Activated CD8-positive, alpha-beta memory T cell treated with anti-CD3 and anti-CD28 coated beads, Interleukin-2, amount 50 U/mL, for 1 hour (primary cell): ENCODE results near the gene BMAL2.

Source experiments
- DNase-seq: peaks from one replicate; pipeline ENCODE4 v3.0.0-alpha.2; 2020; ENCODE audit errors: extremely low read depth

Gene BMAL2

DNA sequence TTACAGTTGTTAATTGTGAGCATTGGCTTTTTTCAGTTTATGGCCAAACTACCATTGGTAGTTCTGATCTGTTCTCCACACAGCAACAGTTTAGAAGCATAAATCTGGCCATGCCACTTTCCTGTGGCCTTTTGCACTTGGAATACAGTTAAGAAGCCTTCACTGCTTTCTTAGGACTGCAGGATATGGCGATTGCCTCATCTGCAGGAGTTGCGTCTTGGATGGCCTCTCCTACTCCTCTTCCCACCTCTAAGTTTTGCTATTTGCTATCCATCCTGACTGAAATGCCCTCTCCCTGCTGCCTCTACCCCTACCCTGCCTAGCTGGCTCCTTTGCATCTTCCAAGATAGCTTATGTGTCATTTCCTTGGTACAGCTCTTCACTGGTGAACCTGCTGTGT lies 12.8 kb upstream of the BMAL2 start:
- DNase-seq, result no peak

DNA sequence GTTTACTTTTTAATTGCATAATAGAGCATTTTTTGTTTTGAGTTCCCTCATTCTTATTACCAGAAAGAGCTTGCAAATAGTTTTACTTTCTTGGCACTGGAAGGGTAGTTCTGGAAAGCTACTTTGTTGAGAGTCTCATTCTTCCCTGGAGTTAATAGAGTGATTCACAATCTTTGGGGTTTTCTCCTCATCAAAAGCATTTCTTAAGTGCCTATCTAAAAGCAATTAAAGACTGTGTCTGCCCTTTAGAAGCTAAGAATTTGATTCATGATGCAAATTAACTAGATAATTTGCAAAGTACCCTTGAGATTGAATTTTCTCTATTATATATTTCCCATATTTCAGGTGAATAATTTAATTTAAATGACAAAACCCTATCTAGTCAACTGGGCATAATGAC lies 8.1 kb upstream of the BMAL2 start:
- no peak for DNase-seq

DNA sequence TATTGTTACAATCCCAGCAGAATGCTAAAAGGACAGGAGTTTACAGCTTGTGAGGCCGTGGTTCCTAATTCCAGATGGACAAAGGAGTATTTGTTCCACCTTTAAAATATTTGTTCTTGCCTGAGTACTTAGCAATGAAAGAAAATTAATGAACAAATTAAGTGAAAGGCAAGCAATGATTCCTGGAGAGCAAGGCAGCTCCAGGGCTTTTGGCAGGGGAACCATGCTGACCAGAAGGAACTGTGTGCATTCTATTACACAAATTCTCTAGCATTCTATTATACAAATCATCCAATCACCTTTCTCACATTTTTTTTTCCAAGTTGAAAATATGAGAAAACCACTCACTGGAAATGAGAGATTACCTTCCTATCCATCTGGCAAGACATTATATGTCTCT lies 1.8 kb upstream of the BMAL2 start:
- no peak for DNase-seq

DNA sequence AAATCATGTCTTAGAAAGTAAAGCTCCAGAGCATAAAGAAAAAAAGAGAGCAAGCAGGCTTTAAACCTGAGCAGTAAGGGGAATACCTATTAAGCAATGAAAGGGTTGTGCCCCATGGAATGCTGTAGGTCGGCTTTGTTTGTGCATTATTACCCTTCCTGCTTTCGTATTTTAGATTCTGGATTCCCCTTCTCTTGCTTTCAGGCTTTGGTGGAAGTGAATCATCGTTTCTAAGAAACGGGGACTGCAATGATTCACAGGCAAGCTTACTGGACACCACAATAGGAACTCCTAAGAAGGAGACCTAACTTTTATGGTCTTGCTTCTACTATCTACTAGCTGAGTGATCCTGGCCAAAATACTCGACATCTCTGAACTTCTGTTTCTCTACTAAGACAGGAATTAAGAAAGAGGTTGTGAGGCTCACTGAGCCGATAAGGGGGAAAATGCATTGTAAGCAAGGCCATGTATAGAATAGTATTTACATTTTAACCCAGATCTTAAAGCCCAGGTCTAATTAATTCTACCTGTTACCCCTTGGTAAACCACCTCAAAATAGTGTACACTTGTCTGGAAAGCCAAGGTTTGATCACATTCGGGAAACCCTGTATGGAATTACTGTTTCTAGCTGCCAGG lies 1.2 kb upstream of the BMAL2 start:
- DNase-seq, result no peak

DNA sequence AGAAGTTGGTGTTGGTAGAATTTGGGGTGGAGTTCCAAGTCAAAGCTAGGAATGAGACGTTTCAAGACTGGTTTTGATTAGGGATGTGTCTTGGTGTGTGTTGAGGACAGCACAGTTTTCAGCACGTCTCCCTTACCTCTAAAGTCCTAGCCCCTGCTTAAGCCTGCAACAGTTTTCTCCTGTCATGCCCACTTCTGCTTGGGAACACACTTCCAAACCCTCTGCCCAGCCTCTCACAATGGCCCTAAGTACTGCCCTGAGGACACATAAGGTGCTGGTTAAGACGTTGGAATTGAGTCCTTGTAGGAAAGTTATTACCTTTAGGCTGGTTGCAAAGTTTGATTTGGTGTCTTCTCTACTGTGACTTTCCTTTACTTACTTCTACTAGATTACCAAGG lies 710 bp upstream of the BMAL2 start:
- DNase-seq, result no peak

DNA sequence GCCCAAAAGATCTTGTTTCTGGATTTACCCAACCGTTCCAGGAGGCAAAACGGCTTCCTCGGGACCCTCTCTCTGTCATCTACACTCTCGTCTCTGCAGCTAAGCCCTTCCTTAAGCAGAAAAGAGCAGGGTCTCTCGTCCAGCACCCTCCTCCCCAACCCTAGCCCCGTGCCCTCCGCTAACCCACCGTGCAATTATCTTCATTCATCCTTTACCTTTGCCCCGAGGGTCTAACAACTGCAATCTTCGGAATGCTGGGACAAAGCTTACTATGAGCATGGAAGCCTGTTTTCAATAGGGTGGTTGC lies 276 bp upstream of the BMAL2 start:
- no peak for DNase-seq

DNA sequence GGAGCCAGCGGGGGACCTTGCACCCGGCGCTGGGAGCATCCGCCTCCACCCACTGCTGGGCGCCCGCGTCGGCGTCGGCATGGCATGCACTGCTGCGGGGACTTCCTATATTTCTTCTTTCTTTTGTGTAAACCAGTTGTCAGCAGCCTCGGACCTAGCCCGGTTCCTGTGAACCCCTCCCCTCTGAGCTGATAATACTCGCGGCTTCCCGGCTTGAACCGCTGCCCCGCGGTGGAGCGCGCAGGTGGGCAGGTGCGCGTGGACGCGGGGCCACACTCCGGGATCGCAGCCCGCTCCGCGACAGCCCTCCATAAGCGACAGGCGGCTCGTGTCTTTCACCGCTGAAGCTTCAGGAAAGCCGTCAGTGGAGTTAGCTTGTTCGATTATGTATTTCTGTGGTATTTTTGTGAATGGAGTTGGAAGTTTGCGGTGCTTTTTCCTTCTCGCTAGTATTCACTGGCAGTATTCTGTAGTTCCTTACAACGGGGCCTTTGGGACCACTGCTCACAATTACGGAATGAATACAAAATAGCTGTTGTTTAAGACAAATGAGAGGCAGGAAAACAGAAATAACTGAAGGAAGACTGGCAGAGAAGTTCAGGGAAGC lies 870 bp downstream of the BMAL2 start:
- no peak for DNase-seq

DNA sequence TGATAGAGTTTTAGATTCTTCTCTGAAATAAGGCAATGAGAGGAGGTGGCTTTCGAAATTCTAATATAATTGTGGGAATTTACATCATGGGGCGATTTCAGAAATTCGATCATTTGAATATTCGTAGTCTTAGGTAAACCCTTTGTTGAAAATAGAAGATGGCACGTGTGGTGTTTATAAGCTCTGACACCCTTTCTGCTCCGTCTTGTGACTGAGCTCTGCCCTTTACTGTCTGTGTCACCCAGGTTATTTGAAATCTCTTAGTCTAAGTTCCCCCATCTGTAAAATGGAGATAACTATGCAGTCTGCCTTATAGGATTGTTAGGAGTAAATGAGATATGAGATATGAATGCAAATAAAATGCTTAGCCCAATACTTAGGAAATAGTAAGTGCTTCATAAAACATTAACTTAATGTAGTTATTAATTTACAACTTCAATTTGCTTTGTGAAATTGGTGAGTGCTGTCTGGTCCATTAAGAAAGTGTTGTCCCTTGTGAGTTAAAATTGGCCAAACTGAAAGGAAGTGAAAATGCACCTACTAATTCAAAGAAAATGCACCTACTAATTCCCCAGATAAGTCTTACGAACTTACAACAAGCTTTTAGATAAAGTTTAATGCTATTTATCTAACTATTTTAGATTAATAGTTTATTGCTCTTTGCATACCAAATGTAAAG lies 1.5 kb downstream of the BMAL2 start:
- DNase-seq, result no peak

DNA sequence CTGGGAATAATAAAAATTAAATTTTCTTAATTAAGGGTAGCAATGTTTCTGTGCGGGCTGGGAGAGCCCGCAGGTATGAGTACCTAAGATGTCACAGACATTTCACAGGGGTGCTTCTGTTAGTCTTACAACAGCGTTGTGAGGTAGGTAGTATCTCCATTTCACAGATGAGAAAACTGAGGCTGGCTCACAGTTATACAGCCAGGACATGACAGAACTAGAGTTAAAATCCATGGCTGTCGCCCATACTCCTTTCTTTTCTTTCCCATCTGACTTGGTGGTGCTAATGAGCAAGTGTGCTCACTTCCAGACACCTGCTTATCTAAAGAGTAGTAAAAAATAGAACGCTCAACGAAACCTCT lies 2.1 kb downstream of the BMAL2 start:
- no peak for DNase-seq

DNA sequence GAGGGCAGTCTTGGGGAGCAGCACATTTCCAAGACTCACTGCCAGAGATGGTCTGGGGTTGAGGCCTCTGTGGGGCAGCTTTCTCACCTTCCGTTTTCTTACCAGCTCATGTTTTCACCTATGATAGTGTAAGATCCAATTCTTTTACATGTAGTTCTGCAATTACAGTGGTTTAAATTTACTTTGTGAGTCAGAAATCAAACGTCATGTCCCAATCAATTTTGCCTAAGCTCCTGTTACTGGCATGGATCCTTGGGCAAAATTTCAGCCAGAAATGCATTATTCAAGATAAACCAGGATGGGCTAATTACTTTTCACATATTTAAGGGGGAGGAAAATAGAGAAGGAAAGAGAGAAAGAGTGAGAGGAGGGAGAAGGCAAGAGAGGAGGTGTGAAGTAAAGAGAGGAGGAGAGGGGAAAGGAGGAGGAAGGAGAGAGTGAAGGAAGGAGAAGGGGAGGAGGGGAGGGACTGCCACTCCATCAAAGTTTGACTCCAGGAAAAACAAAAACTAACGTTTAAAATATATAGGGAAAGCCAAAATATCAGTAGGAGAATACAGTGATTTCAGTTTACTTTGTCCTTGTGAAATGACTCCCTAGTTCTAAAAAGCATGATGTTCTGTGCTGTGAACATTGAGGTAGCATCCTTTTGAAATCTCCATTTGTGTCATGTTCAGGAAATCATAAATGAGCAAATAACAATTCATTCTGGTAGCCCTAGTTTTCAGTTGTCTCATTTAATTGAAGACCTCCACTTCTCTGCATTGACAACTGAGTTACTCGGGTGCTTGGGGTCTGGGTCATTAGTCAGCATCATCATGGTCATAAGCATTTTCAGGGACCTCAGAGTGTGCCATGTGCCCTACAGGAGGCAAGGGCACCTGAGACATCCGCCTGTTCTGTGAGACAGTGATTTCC lies 3.0 kb downstream of the BMAL2 start:
- no peak for DNase-seq

DNA sequence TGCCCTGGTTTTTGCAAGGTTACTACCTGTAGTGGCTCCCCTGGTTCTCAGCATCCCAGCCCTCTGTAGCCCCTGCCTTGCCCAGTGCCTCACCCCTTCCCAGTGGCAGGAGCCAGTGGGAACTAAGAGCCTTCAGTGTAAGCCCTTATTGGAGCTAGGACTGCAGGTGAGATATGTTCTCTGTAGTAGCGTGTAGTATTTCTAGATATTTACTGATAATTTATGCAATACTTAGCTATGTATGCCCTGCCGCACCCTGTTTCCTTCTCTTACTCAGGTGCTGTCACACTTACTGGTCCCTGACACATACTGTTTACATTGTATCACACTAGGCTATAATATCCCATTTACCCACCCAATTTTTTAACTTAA lies 3.6 kb downstream of the BMAL2 start:
- DNase-seq, result no peak

DNA sequence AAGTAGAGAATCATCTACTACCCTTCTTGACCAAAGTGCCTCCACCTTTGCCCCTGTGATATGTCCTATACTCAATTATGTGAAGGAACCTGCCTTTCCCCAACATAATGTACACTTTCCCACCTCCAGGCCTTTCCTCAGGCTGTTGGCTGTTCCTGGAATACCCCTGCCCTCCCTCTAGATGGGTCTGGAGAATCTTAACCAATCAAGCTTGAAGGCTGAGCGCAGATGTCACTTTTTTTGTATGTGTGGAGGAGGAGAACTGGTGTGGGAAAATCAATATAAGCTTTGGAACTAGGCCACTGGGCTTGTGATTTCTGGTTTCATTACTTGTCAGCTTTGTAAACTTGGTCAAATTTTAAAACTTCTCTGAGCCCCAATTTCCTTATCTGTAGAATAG lies 4.7 kb downstream of the BMAL2 start:
- DNase-seq, result no peak

DNA sequence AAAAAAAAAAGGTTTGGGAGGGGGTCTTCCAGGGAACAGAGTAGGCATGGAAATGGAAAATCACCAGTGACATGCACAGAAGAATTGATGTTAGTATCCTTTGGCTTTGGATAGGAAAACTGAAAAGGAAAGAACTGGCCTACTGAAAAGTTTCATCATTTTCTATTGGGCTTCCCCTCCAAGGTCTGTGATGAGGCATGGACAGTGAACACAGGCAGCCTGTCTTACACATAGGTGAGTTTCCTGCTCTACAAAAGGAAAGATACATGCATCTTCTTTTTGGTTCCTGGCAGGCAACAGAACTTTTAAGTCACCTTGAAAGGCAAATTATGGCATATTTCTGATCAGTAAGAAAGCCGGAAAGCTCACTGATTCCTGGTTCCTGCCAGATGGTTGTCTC lies 5.8 kb downstream of the BMAL2 start:
- DNase-seq, result no peak

DNA sequence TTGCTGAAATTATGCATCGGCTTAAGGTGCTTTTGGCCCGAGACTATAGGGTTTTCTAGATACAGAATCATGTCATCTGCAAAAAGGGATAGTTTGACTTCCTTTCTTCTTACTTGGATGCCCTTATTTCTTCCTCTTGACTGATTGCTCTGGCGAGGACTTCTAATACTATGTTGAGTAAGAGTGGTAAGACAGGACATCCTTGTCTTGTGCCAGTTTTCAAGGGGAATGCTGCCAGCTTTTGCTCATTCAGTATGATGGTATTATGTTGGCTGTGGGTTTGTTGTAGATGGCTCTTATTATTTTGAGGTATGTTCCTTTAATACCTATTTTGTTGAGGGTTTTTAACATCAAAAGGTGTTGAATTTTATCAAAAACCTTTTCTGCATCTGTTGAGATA lies 8.3 kb downstream of the BMAL2 start:
- no peak for DNase-seq

DNA sequence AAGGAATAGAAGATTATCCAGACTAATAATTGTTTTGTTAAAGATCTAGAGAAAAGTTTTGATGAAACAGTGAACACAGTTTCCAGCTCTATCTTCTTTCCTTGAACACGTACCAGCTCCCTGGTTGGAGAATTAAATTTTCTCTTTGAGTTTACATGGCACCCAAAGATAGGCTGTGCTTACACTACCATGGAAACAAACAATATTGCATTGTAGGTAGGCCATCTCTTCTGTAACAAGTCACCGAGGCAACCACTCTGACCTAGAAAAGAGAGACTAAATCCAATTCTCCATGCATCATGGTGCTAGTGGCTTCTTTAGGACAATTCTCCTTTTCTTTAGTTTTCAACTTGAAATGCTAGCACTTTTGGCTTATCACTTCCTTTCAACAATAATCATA lies 9.9 kb downstream of the BMAL2 start:
- no peak for DNase-seq

DNA sequence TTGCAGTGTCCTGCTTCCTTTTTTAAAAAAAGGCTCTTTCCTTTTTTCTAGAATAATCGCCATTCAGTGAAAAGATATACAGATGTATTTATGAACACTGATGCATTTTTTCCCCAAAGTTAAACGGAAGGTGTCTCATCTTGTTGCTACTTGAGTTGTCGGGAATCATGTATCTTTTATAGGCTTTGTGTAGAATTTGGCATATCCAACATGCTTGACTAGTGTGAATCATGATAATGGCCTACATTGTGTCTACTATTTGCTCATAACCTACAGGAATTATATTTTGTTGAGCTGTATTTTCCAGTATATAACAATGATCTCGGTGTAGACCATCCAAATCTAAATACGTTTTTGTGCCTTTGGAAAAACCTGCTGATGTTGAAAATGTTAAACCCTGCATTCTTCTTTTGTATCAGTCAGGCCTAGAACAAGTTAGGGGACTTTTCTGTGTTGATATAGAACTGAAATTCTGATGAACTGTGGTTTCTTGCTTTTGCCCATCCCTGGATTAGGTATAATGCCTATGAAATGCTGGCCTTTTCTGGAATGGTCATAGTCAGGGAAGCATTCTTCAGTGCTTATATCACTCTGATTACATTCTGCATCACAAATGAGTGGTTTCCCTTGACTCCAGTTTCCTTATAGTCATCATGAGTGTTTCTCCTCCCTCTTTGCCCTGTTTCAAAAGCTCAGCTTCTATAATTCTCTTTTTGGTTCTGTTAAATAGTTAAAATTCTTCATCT lies 10.8 kb downstream of the BMAL2 start:
- no peak for DNase-seq

DNA sequence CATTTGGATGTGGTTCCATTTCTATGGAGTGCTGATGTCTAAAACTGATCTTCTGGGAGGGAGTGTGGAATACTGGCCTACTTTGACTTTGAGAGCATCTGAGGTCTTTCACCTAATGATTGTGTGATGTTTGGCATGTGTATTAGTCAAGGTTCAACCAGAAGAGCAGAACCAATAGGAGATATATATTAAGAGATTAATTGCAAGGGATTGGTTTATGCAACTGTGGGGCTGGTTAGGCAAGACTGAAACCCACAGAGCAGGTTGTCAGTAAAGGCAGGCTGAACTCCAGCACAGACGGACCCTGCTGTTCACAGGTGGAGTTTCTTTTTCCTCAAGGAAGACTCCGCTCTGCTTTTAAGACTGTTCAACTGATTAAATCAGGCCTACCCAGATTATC lies 11.6 kb downstream of the BMAL2 start:
- DNase-seq, result no peak

DNA sequence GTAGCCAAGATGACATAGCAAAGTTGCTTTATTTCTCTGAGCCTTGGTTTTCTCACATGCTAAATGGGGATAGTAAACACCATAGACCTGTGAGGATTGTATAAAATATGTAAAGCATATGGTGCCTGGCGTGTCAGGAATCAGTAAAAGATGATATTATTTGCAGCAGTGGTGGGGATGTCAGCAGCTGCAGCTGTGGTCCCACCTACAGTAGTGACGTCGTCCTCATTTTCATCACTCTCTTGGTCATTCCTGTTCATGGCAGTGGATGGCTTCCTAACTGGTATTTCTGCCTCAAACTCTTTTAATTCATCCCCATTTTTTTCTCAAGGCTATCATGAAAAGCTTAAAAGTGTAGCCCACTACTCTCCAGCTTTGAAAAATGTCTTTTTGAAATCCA lies 12.1 kb downstream of the BMAL2 start:
- DNase-seq, result no peak

DNA sequence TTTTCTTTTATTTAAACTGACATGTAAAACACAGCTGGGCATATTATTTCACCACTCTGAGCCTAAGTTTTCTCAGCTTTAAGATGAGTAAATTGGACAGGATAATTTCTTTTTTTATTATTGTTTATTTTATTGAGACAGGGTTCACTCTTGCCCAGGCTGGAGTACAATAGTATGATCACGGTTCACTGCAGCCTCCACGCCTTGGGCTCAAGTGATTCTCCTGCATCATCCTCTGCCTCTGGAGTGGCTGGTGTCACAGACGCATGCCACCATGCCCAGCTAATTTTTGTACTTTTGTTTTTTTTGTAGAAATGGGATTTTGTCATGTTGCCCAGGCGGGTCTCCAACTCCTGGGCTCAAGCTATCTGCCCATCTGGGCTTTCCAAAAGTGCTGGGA lies 12.7 kb downstream of the BMAL2 start:
- no peak for DNase-seq

DNA sequence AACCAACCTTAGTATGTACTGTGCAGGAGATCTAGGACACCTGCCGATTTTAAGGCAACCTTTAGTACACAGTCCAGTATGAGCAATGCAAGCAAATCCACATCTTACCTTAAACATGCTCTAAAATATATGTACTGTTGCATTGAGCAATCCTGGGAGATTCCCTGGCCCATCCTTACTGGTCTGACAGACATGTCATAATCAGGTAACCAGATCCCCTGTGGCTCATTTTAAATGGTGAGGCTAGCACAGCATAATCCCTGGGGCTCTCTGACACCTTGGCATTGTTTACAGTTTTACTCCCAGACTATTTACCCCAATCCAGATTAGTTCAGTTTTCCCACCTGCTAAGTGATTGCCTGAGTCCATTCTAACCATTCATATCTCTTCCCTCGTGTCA lies 15.1 kb downstream of the BMAL2 start:
- DNase-seq, result no peak

DNA sequence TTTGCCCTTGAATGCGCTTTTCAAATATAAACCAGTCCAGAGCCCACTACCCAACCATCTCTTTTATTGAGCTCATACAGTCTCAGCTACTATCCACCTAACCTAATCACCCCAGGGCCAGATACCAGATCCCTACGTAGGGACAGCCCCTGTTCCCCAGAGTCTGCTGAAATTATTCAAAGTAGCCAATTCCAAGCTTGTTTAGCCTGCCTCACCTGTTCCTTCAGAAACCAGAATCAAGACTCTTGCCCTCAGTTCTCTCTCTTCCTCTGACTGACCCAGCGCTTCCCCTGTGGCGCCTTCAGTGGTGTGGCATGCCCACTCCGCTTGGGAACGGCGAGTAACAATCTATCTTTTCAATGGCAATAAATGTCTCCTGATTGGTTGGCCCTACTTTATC lies 18.8 kb downstream of the BMAL2 start:
- DNase-seq, result no peak

DNA sequence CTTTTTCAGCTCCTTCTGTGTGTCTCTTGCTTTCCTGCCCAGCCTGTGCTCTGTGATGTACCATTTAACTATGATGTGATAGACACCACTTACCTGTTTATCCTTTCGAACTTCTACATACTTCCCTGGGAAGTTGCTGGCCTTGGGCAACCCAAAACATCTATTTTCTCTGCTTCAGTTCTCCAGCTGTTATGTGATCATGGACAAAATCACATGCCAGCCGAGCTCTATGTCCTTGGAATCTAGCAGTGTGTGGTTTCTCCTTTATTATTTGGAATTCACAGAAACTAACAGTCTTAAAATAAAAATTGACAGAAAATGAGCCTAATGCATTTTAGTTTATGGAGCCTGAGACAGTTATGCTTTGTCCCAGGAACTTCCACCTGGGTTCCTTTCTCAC lies 22.9 kb downstream of the BMAL2 start:
- DNase-seq, result no peak
